IMR-90 (cell line): ENCODE measurements around the gene IFI35.

Experiments
- CTCF ChIP-seq: conservative IDR thresholded peaks from 2 replicates; pipeline ENCODE4 v1.5.1; 2012; ENCODE audit warnings: mild to moderate bottlenecking, low read depth, low read length, improper control_type of control experiment
- ELK1 ChIP-seq: fragments of 150-350 bp; IDR thresholded peaks from 2 replicates; pipeline ENCODE4 v1.6.1; 2016; ENCODE audit warnings: low read depth, mild to moderate bottlenecking, low read length, moderate library complexity, borderline replicate concordance
- MXI1 ChIP-seq: IDR thresholded peaks from 2 replicates; pipeline ENCODE4 v1.6.1; 2012; ENCODE audit warnings: low read depth, mild to moderate bottlenecking, low read length, moderate library complexity, borderline replicate concordance
- POLR2A ChIP-seq: IDR thresholded peaks from 2 replicates; pipeline ENCODE4 v1.6.1; 2012; ENCODE audit warnings: mild to moderate bottlenecking, low read depth, low read length
- USF2 ChIP-seq: fragments of 150-350 bp; IDR thresholded peaks from 2 replicates; pipeline ENCODE4 v1.6.1; 2017; ENCODE audit warnings: mild to moderate bottlenecking, antibody characterized with exemption, low read length, low read depth

GRCh38 chr17:42982266-42982665 is 24.3 kb upstream of the IFI35 start:
- TF ChIP-seq CTCF: no peak
- TF ChIP-seq USF2: no peak
- TF ChIP-seq POLR2A: no peak
- no peak for TF ChIP-seq MXI1
- no peak for TF ChIP-seq ELK1
